GM21360 (cell line): Measurements from ENCODE around the gene THBD.

ENCODE experiments used
- ATAC-seq: cut with Tn5 transposase; IDR thresholded peaks from one replicate; pipeline ENCODE4 v1.9.1; 2021; ENCODE audit warnings: mild to moderate bottlenecking, moderate library complexity; ENCODE audit not compliant: unreplicated experiment

Gene THBD, protein sequence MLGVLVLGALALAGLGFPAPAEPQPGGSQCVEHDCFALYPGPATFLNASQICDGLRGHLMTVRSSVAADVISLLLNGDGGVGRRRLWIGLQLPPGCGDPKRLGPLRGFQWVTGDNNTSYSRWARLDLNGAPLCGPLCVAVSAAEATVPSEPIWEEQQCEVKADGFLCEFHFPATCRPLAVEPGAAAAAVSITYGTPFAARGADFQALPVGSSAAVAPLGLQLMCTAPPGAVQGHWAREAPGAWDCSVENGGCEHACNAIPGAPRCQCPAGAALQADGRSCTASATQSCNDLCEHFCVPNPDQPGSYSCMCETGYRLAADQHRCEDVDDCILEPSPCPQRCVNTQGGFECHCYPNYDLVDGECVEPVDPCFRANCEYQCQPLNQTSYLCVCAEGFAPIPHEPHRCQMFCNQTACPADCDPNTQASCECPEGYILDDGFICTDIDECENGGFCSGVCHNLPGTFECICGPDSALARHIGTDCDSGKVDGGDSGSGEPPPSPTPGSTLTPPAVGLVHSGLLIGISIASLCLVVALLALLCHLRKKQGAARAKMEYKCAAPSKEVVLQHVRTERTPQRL

DNA sequence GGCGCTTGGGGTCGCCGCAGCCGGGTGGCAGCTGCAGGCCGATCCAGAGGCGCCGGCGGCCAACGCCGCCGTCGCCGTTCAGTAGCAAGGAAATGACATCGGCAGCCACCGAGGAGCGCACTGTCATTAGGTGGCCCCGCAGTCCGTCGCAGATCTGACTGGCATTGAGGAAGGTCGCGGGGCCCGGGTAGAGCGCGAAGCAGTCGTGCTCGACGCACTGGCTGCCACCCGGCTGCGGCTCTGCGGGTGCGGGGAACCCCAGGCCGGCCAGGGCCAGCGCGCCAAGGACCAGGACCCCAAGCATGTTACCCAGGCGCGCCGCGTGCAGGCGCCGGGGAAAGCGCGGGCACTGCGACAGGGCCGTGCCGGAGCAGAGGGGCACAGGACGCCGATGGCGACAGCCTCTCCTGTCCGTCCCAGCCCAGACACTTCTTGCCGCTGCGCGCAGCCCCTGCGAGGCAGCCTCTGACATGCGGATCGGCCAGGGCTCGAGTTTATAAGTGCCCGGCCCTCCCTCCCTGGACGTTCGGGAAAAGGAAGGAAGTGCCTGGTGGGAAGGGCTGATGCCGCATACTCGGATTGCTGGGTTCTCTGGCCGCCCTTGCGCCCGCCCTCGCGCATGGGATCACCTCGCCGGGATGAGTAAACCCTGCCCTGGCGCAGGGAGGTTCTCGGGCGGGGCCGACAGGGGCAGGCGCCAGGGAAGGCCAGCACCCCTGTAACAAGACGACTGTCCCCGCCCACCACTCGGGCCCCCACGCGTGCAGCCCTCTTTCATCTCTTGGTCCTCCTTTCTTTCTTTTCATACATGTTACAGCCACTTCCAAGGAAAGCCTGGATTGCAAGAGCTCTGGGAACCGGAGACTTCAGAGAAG, at the start of gene THBD:
THBD (minus strand) TSS at position 472 of the 875 bp plus-strand sequence; CDS start at position 304, 168 bp downstream.
- no peak for ATAC-seq

DNA sequence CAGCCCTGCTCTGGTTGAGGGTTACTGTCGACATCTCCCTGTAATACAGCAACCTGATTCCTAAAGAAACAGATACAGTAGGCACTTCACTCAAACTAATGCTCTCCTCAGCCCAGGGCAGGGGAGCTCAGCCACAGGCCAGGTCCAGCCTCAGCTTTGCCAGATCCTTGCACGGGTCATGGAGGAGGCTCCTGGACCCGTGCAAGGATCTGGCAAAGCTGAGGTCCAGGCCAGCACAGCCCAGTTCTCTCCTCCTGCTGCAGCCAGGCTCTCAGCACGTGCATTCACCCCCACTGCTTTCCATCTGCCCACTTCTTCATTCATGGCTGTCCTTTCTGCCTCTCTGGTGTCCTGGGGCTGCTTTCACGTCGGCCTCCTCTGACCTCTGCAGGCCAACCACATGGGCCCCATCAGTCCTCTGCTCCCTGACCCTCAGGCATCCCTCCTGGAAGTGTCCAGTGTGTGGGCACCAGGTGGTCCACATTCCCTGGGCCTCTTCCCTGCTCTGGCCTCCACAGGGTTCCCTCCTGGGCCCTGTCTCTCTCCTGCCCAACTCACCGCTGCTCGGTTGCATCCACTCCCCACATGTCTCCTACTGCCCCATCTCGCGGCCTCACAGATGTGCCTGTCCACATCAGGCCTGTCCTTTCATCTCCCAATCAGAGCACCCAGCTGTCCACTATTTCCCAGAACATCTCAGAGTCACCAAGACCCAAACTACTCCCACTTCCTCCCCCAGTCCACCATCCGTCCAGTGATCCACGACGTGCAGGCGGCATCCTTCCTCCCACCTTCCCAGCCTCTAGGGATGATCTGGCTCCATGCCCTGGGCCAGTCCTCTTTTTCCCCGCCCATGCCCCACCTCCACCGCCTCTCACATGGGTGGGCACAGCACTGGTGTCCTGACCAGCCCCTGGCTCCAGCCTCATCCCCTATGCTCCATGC, 48.4 kb upstream of the THBD start:
- no peak for ATAC-seq

- ATAC-seq: no peak
These were observed 47.6 kb upstream of the THBD start for GRCh38 chr20:23096986-23097520.

DNA sequence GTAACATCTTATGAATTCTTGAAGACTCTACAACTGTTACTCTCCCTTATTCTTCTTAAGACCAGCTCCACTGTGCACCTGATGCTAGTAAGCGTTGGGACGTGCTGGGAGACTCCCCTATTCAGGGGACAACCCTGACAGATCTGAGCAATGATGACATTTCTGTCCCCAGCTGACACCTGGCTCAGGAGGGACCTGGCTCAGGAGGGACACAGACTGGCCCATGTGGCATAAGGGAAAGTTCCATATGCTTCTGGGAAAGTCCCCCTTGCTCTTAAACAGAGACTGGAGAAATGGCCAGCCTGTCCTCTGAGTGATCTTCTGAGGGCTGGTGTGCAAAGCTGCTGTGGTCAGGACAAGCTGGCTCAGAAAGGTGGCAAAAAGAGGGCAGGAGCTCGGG, 46.6 kb upstream of the THBD start:
- no peak for ATAC-seq

DNA sequence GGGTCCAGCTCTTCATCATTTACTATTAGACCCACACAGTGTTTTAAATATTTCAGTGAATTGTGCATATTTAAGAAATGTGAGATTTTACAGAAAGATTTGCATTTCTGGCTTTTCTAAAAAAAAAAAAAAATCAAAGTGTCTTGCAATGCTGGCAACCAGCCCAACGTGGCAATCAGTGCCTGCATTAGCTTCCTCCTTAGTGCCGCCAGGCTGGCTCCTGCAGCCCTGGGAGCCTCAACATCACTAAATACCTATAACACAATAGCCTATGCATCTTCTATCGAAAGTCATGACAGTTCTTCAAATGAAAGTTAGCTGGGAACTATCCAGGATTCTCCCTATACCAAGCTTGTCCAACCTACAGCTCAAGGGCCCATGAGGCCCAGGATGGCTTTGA, 46.0 kb upstream of the THBD start:
- ATAC-seq: no peak

DNA sequence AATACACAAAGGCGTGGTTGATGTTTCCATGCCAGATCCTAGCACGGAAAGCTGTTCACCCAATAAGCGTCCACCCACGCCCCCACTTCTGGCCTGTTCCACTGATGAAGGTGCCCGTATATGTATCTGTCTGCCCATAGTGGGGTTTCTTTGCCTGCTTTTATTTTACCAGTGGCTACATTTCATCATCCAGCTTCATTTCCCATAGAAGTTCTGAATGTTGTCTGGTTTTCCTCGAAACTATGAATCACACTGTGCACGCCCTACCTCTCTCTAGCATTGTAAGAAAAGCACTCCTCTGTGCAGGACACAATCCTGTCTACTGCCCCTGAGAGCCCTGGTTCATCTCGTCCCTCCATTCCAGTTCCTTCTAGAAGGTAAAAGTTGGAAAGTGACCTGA, 45.5 kb upstream of the THBD start:
- ATAC-seq: no peak

DNA sequence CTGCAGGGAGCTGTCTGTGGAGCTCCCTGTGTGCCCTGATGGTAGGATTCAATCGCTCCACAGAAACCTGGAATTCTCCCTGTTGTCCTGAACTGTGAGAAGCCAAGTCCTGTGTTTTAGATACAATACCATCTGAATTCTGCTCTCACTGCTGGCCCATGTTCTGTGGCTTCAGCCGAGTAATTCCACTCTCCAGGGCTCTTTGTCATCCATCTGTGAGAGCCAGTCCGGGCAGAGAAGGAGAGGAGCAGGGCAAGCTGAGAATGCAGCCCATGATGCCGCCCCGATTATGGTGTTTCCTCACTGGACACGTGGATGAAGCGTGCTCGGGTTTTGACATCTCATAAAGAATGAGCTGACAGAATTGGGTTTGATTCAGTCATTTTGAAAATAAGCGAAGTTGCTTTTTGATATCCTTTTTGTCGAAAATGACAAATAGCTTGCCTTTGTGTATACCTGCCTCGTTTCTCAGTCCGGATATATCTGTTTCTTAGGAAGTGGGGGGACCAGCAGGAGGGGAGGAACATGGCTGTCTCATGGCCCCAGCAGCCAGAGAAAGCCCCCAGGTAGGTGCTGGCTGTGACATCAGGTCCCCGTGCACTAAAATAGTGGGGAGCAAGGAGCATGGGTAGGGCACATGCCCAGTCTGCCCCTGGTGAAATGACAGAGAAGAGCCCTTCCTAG, 44.9 kb upstream of the THBD start:
- no peak for ATAC-seq

GRCh38 chr20:23093613-23094012, 44.1 kb upstream of the THBD start:
- ATAC-seq: no peak

DNA sequence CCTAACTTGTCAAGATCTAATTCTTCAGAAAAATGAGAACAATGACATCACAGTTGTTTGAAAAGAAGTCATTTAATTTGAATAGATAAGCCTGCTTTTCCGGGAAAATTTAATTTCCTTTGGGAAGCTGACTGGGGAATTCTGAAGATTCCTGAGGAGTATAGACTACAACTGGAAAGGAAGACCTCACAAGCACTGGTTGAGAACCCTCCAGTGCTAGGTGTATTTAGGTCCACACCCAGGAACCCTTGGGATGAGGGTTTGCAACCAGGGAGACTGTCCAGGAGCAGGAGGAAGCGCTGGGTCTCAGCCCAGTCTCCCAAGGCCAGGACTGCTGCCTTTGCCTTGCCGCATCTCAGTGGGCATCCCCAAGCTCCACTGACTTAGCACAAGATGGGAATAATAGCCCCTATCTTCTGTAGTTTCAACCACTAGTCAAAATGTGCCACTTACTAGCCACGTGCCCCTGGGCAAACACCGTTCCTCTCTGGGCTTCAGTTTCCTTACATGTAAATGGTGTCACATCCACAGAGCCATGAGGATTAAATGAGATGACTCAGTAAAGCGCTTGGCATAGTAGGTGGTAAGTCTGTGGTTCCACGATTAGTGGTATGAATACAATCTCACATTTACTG, 43.5 kb upstream of the THBD start:
- ATAC-seq: no peak

DNA sequence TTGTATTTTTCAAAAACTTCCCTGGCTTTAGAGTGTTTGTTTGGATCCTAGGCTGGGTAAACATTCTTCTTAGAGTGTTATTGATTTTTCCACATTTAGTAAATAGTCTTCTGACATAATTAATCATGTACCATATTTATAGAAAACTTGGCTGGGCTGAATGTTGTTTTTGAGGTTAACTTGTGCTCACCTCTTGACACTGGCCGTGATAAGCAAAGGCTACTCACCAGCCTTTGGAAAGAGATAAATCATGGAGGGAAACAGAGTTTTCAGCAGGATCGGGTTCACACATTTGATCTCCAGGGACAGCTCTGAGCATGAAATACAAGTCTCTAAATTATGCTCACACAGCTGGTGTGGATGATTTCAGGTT, 42.9 kb upstream of the THBD start:
- no peak for ATAC-seq

GRCh38 chr20:23091721-23092383, 42.4 kb upstream of the THBD start:
- ATAC-seq: no peak

- ATAC-seq: no peak
These were observed 41.4 kb upstream of the THBD start for GRCh38 chr20:23090878-23091277.

- no peak for ATAC-seq
These were observed 40.7 kb upstream of the THBD start for GRCh38 chr20:23090147-23090546.

DNA sequence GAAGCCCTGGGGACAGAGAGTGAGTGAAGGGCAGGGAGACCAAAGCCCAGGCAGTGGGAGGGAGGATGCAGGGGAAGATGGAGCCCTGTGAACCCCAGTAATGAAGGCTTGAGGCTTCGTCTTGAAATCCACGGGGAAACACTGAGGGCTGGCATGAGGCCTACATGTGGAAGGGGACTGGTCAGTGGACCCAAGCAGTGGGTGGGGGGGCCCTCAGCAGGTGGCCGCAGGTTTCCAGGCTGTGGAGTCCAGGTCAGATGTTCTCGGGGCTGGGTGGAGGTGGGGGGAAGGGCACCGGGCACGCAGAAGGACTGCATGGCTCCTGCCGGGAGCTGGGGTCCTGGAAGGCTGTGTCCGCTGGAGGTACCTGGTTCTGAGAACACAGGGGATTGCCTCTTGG, 39.4 kb upstream of the THBD start:
- no peak for ATAC-seq

- no peak for ATAC-seq
These were observed 38.2 kb upstream of the THBD start for GRCh38 chr20:23087587-23088251.

- no peak for ATAC-seq
These were observed 37.5 kb upstream of the THBD start for GRCh38 chr20:23086931-23087411.

DNA sequence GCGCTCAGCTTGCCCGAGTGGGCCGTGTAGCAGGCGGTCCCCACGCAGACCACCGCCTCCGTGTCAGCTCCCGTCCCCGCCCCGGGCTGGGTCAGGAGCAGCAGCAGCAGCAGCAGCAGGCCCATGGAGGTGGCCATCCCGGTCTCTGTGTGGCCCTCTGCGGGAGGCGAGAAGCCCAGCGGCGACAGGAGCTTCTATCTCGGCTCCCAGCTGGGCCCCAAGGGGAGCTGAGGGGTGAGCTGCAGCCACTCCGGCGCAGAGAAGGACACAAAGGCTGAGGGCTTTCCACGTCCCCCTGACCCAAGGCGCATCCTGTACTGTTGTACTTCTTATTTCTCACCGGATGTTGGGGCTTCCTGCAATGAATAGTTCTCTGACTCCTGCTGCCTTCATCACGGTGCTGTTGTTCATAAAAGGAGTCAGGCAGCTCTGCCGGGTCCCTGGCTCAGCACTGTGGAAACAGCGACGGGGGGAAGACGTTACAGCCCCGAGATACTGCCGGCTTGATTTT, 36.6 kb upstream of the THBD start, which contains the start of gene CD93:
CD93 (minus strand) TSS at position 269 of the 511 bp plus-strand sequence; CDS start at position 137, 132 bp downstream.
- ATAC-seq: no peak
